Stimulated activated effector memory CD8-positive, alpha-beta T cell treated with anti-CD3 and anti-CD28 coated beads, Interleukin-12 subunit alpha, Interleukin-12 subunit beta, amount 100 ng/mL, for 72 hours (primary cell): ENCODE measurements around the gene SMG6.
A peak's percentile ranks its signal among the peaks of the same experiment; 100 is the strongest.
"Not testable (repeated sequence)": the region's sequence is repeated elsewhere in the genome, so short reads cannot be mapped to it uniquely, and the experiment has no call there.

Experiments
- ATAC-seq: fragments of 150-1000 bp; cut with Tn5 transposase; 2 replicates; pipeline ENCODE4 v1.10.0; 2021
- DNase-seq, 2 donors: peaks; one replicate each; pipeline ENCODE4 v3.0.0; 2021 to 2022; ENCODE audit warnings: low spot score in 2 of 2
- H3K27ac Mint-ChIP-seq: one replicate; pipeline ENCODE4 v1.8.0; 2022; ENCODE audit warnings: mild to moderate bottlenecking, mixed read lengths
- H3K36me3 Mint-ChIP-seq: one replicate; pipeline ENCODE4 v1.8.0; 2022; ENCODE audit warnings: mild to moderate bottlenecking, mixed read lengths
- H3K4me1 Mint-ChIP-seq: one replicate; pipeline ENCODE4 v1.8.0; 2022; ENCODE audit warnings: mixed read lengths
- H3K4me3 Mint-ChIP-seq: one replicate; pipeline ENCODE4 v1.8.0; 2022; ENCODE audit warnings: mild to moderate bottlenecking, mixed read lengths
- H3K9me3 Mint-ChIP-seq: one replicate; pipeline ENCODE4 v1.8.0; 2022; ENCODE audit warnings: mixed read lengths

Gene SMG6

DNA sequence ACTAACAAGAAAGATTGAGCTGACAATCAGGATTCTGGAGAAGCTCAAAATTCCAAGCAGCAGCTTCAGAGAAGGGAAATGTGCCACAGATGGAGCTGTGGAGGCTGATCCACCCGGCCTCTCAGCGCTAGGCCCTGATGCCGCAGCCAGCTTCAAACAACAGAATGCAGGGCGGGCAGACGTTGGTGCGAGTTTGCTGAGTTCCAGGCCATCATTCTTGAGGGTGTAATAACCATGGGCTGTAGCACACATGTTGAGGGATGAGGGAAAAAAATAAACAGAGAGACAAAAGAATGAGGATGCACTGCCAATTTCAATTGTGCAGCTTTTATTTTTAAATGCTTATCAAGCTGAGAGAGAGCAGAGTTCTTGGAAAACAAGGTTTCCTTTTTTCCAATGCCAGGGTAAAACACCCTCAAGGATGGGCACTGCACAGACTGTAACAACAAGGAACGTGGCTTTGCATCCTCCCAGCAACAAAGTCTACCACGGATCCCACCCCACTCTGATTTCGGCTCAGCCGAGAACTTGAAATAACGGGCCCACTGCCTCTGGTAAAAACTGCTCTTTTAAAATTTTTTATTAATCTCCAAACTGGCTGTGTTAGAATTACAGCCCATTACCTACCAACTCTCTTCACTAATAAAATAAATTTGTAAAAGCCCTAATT, 90.2 kb downstream of the SMG6 start:
- Mint-ChIP-seq H3K9me3 (no peaks in the 10 kb centered on the region), H3K36me3 (no peaks in the 10 kb centered on the region), H3K4me3 (no peak overlapping the region), H3K27ac (peak overlapping the region; percentile 43), H3K4me1 (peaks cover 56% of the 10 kb centered on the region)
- ATAC-seq (no peak), DNase-seq (no peak)

GRCh38 chr17:2212400-2212981, 91.1 kb downstream of the SMG6 start:
- Mint-ChIP-seq H3K9me3 (no peaks in the 10 kb centered on the region), H3K4me3 (no peak overlapping the region), H3K36me3 (no peaks in the 10 kb centered on the region), H3K4me1 (peaks cover 53% of the 10 kb centered on the region), H3K27ac (peak overlapping the region; percentile 43)
- no peak for DNase-seq
- no peak for ATAC-seq

GRCh38 chr17:2211661-2212399, 91.8 kb downstream of the SMG6 start:
- DNase-seq (no peak), ATAC-seq (no peak)
- Mint-ChIP-seq H3K4me1 (peaks cover 53% of the 10 kb centered on the region), H3K36me3 (no peaks in the 10 kb centered on the region), H3K9me3 (no peaks in the 10 kb centered on the region), H3K4me3 (no peak overlapping the region), H3K27ac (no peak overlapping the region)

DNA sequence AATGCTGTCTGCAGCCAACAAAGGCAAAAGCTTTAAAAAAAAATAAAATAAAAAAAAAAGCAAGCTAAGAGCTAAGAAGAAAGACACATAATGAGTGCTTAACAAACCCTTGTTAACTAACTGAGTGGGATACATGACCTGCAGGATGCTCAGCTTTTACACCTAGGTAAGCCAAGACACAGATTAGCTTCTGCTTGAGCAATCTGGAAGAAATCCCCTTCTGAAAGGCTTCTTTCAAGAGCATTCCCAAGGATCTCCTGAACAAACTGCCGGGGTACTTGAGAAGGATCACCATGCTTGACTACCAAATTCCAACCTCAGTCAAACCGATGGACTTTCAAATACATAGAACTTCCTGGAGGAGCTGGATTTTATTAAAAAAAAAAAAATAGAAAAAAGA, 92.9 kb downstream of the SMG6 start:
- Mint-ChIP-seq H3K27ac (no peak overlapping the region), H3K4me1 (peaks cover 48% of the 10 kb centered on the region), H3K4me3 (no peak overlapping the region), H3K36me3 (no peaks in the 10 kb centered on the region), H3K9me3 (no peaks in the 10 kb centered on the region)
- ATAC-seq (no peak), DNase-seq (no peak)

DNA sequence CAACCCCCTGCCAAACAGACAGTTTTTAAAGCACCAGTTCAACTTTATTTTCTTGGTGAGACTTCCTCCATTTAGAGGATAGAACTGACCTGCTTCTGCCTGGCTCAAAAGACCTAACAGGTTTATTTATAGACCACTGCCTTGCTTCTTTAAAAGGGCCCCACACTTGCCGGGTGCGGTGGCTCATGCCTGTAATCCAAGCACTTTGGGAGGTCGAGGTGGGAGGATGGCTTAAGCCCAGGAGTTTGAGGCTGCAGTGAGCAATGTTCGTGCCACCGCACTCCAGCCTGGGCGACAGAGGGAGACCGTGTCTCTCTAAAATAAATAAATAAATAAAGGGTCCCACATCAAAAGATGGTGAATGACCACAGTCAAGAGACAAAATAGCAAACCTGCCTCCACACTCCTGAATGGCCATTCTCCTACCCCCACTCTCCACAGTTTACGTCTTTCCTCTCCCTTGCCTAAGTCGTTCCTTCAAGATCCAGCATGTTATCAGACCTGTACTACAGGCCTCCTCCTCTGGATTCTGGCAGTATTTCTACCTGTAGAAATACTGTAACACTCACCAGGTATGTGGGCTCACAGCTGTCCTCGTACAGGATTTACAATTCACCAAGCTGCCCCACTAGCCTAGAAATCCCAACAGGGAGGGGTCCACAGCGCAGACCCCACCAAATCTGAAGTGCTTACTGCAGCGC, 95.6 kb downstream of the SMG6 start:
- Mint-ChIP-seq H3K4me1 (peaks cover 32% of the 10 kb centered on the region), H3K27ac (no peak overlapping the region)

DNA sequence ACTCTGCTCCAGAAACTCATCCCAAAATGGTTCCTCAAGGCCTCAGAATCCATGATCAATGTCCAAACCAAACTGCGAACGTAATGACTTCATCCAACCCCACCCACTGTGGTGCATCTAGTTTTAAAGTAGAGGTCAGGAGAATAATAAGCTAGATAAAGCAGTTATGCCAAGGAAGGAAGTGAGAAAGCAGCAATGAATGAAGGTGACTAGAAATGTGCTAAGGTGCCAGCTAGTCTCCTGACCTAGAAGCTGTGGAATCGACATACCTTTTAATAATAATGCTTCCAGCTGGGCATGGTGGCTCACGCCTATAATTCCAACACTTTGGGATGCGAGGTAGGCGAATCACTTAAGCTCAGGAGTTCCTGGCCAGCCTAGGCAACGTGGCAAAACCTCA, 99.2 kb downstream of the SMG6 start:
- no peak overlapping the region for H3K4me3 Mint-ChIP-seq
- peaks cover 29% of the 10 kb centered on the region for H3K4me1 Mint-ChIP-seq
- DNase-seq: no peak
- no peaks in the 10 kb centered on the region for H3K9me3 Mint-ChIP-seq
- H3K27ac Mint-ChIP-seq: no peak overlapping the region
- peaks cover 15% of the 10 kb centered on the region for H3K36me3 Mint-ChIP-seq
- ATAC-seq: no peak

More for the DNA sequence above, 95.6 kb downstream of the SMG6 start:
- DNase-seq: no peak
- H3K4me3 Mint-ChIP-seq: no peak overlapping the region
- no peaks in the 10 kb centered on the region for H3K36me3 Mint-ChIP-seq
- no peaks in the 10 kb centered on the region for H3K9me3 Mint-ChIP-seq
- no peak for ATAC-seq

DNA sequence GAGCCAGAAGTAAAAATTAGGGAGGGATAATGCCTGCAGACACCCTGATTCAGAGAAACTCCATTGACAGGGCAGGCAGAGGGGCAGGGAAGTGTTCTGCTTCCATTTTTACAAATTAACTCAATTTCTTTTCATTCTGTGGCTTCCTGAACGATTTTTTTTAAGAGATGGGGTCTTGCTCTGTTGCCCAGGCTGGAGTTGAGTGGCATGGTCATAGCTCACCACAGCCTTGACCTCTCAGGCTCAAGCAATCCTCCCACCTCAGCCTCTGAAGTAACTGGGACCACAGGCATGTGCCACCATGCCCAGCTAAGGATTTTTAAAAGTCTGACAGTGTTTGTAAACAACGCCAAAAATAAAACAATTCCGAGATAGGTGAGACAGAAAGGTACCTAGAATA, 99.8 kb downstream of the SMG6 start:
- no peak for DNase-seq

DNA sequence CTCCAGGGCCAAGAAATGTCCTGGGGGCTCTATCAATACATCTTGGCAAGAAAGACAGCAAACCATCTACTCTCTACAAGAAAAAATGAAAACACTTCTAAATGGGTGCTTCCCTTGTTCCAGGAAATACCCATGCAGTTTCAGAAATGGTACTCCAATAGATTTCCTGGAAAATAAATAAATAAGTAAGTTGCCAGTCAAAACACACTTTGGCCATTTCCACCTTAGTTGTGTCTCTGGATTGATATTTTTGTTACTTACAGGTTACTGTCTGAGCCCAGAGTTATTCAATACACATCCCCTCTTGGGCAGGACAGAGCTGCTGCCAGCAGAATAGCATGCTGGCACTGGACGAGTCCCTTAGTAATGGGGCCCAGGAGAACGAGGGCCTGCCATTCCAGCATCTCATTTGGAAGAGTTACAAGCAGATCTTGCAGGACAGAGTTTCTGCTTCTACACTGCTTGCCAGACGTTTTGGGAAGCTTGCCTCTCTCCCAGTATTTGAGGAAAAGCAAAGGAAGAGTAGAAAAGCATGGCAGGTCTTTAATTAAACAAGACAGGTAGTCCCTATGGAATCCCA, 100.5 kb downstream of the SMG6 start:
- no peak overlapping the region for H3K4me3 Mint-ChIP-seq
- DNase-seq: no peak
- H3K9me3 Mint-ChIP-seq: no peaks in the 10 kb centered on the region
- peak overlapping the region; percentile 13 for H3K27ac Mint-ChIP-seq
- H3K36me3 Mint-ChIP-seq: peaks cover 15% of the 10 kb centered on the region
- H3K4me1 Mint-ChIP-seq: peaks cover 29% of the 10 kb centered on the region
- peak; percentile 31 for ATAC-seq

More for the DNA sequence above, 99.8 kb downstream of the SMG6 start:
- Mint-ChIP-seq H3K4me3 (no peak overlapping the region), H3K27ac (peak overlapping the region; percentile 13), H3K9me3 (no peaks in the 10 kb centered on the region), H3K4me1 (peaks cover 29% of the 10 kb centered on the region), H3K36me3 (peaks cover 15% of the 10 kb centered on the region)
- ATAC-seq: no peak

DNA sequence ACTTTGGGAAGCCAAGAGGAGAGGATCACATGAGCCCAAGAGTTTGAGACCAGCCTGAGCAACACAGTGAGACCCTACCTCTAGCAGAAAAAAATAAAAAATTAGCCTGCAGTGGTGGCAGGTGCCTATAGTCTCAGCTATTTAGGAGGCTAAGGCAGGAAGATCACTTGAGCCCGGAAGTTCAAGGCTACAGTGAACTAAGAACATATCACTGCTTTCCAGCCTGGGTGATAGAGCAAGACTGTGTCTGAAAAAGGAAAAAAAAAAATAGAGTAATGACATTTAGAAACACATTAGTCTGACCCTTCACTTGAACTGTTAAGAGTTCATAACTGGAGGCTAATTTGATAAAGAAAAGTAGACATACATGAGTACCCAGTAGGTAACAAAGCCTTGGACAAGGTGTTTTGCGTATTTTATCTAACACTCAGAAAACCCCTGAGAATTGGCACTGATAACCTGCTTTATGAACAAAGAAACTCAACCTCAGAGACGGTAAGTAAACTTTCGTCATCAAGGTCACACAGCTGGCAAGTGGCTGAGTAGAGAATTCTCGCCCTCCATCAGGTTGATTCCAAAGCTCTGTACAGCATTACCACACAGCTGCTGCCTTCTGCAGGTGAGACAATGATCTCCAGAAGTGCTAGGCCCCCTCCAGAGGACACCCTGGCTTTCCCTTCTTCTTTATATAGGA, 101.1 kb downstream of the SMG6 start:
- Mint-ChIP-seq H3K4me1 (peaks cover 29% of the 10 kb centered on the region), H3K4me3 (no peak overlapping the region), H3K9me3 (no peaks in the 10 kb centered on the region), H3K36me3 (peaks cover 15% of the 10 kb centered on the region), H3K27ac (peak overlapping the region; percentile 13)
- ATAC-seq (peak; percentile 13), DNase-seq (no peak)

- peaks cover 37% of the 10 kb centered on the region for H3K36me3 Mint-ChIP-seq
- not testable (repeated sequence) for H3K9me3 Mint-ChIP-seq, DNase-seq, H3K27ac Mint-ChIP-seq, H3K4me3 Mint-ChIP-seq, ATAC-seq
- peaks cover 47% of the 10 kb centered on the region for H3K4me1 Mint-ChIP-seq
These were observed 104.2 kb downstream of the SMG6 start for GRCh38 chr17:2199386-2199785.

- H3K4me1 Mint-ChIP-seq: peaks cover 50% of the 10 kb centered on the region
- no peak for DNase-seq
- no peak overlapping the region for H3K27ac Mint-ChIP-seq
- no peaks in the 10 kb centered on the region for H3K9me3 Mint-ChIP-seq
- no peak for ATAC-seq
- no peak overlapping the region for H3K4me3 Mint-ChIP-seq
- peaks cover 41% of the 10 kb centered on the region for H3K36me3 Mint-ChIP-seq
These were observed 104.7 kb downstream of the SMG6 start for GRCh38 chr17:2198927-2199326.

- no peak for ATAC-seq
- peaks cover 43% of the 10 kb centered on the region for H3K36me3 Mint-ChIP-seq
- no peak overlapping the region for H3K4me3 Mint-ChIP-seq
- DNase-seq: no peak
- H3K27ac Mint-ChIP-seq: no peak overlapping the region
- H3K4me1 Mint-ChIP-seq: peaks cover 50% of the 10 kb centered on the region
- no peaks in the 10 kb centered on the region for H3K9me3 Mint-ChIP-seq
These were observed 106.3 kb downstream of the SMG6 start for GRCh38 chr17:2197271-2197670.

DNA sequence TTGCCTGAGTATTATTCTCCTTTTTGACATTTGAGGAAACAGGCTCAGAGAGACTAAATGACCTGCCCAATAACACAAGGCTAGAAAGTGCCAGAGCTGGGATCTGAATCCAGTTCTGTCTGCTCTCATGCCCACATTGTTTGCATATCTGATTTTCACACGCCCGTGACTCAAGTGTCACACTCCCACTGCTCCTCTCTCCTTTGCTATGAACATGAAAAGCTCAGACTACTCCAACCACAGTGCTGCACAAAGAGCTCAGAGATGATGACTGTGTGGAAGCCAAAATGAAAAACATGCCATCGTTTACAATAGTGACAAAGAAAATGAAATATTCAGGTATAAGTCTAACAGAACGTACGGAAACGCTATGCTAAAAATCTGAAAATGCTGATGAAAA, 107.9 kb downstream of the SMG6 start:
- no peak for DNase-seq
- H3K9me3 Mint-ChIP-seq: no peaks in the 10 kb centered on the region
- no peak overlapping the region for H3K27ac Mint-ChIP-seq
- H3K4me1 Mint-ChIP-seq: peaks cover 51% of the 10 kb centered on the region
- no peak overlapping the region for H3K4me3 Mint-ChIP-seq
- H3K36me3 Mint-ChIP-seq: peaks cover 35% of the 10 kb centered on the region
- ATAC-seq: peak; percentile 78

DNA sequence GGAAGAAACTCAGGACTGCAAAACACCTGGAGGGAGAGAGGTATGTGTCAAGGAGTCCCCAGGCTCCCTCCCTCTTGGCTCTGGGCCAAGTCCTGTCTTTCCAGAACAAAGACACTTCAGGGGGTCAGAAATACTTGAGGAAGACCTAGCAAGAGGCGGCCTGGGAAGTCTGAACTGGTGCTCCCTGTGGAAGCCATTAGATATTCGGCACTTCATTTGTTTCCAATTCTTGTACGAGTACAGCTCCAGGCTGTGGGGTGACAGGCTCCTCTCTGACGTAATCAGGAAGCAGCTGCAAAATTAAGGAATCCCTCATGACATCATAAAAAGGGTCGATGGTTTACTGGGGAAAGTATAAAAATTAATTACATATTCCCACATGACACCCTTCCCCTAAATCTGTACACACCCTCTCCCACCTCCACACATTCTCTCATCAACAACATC, 108.7 kb downstream of the SMG6 start:
- Mint-ChIP-seq H3K27ac (no peak overlapping the region), H3K9me3 (no peaks in the 10 kb centered on the region), H3K4me1 (peaks cover 54% of the 10 kb centered on the region), H3K36me3 (peaks cover 35% of the 10 kb centered on the region), H3K4me3 (no peak overlapping the region)
- DNase-seq (no peak), ATAC-seq (no peak)
